Panc1 (cell line): ENCODE results near the gene BCL2.

ENCODE experiments used
- REST ChIP-seq, 2 experiments: IDR thresholded peaks; 2 replicates each; pipeline ENCODE4 v1.6.1; 2011 to 2012; ENCODE audit warnings: low read depth in 2 of 2, control low read depth in 1 of 2, low read length in 1 of 2, mild to moderate bottlenecking in 1 of 2, moderate library complexity in 1 of 2; ENCODE audit not compliant: insufficient read depth in 1 of 2
- TF ChIP-seq, protein P1 (sequence below): fragments of 450-650 bp; IDR thresholded peaks from 2 replicates; pipeline ENCODE4 v1.5.1; 2017; ENCODE audit warnings: mild to moderate bottlenecking

DNA sequence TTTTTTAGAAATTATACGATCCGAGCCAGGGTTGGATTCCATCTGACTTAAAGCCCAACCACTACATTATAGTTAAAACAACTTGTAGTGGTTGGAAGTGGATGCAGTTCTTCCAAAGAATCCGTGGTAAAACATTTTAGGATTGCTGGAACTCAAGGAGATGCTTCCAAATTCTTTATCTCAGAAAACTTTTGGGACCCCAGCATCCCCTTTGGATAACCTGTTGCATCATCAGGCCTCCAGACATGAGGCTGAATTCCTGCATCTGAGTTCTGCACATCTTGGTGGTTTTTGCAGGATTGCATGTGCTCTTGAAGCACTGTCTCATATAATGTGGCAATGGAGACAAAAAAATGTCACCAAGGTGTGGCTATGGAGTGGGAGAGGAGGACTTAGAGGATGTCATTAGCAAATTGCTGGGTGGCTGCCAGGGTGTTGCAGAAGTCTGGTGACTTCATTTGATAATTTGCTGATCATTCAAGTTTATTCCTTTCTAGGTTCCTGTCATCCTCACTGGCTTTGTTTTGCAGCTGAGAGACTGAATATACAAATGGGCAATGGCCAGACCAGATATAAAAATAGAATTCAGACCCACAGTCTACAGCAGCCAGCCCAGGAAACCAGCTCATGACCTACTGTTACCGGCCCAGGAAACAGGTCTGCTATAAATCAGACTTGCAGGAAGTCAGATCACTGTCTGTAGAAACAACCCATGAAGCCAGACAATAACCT, 207.7 kb downstream of the BCL2 start:
- TF ChIP-seq, protein P1, sequence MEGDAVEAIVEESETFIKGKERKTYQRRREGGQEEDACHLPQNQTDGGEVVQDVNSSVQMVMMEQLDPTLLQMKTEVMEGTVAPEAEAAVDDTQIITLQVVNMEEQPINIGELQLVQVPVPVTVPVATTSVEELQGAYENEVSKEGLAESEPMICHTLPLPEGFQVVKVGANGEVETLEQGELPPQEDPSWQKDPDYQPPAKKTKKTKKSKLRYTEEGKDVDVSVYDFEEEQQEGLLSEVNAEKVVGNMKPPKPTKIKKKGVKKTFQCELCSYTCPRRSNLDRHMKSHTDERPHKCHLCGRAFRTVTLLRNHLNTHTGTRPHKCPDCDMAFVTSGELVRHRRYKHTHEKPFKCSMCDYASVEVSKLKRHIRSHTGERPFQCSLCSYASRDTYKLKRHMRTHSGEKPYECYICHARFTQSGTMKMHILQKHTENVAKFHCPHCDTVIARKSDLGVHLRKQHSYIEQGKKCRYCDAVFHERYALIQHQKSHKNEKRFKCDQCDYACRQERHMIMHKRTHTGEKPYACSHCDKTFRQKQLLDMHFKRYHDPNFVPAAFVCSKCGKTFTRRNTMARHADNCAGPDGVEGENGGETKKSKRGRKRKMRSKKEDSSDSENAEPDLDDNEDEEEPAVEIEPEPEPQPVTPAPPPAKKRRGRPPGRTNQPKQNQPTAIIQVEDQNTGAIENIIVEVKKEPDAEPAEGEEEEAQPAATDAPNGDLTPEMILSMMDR = no peak
- TF ChIP-seq REST (IDR thresholded peaks at IDR 0.05; ENCODE audit: insufficient read depth in 1 of 2, low read depth in 2 of 2, low read length in 1 of 2) = no peak
